Sigmoid colon (tissue), 4 donors: ENCODE data around the gene RPS6KA2.

Experiments
- CTCF ChIP-seq, 4 experiments: fragments of 450-650 bp in 3 of 4; fragments of 200-600 bp in 1 of 4; IDR thresholded peaks; one replicate each; pipeline ENCODE4 v1.5.1; 2016 to 2019; ENCODE audit warnings: antibody characterized with exemption in 4 of 4, mild to moderate bottlenecking in 3 of 4, moderate library complexity in 2 of 4
- EP300 ChIP-seq, 4 donors: sonication (generic); formaldehyde crosslinking; IDR thresholded peaks; one replicate each; pipeline ENCODE4 v1.6.1; 2017; ENCODE audit warnings: antibody characterized with exemption in 4 of 4
- POLR2A ChIP-seq, 2 donors: fragments of 450-650 bp; IDR thresholded peaks; one replicate each; pipeline ENCODE4 v1.6.1; 2016; ENCODE audit warnings: antibody characterized with exemption in 2 of 2, mild to moderate bottlenecking in 2 of 2, moderate library complexity in 2 of 2
- POLR2AphosphoS5 ChIP-seq, 4 donors: sonication (generic); formaldehyde crosslinking; IDR thresholded peaks; one replicate each; pipeline ENCODE4 v1.6.1; 2017; ENCODE audit warnings: antibody characterized with exemption in 4 of 4

GRCh38 chr6:166544296-166544605, 82.8 kb downstream of the RPS6KA2 start:
- TF ChIP-seq CTCF (IDR thresholded peaks at IDR 0.05) = no peak
- TF ChIP-seq POLR2A (IDR thresholded peaks at IDR 0.05) = no peak
- TF ChIP-seq POLR2AphosphoS5 (IDR thresholded peaks at IDR 0.05) = no peak
- no peak for TF ChIP-seq EP300 (IDR thresholded peaks at IDR 0.05)
